Fibroblast of mammary gland (primary cell): ENCODE measurements around the gene DIP2A.

Experiments used
- DNase-seq: peaks from one replicate; pipeline ENCODE4 v3.0.0-alpha.2; 2010; ENCODE audit warnings: low read depth
- H3K4me3 ChIP-seq: 2 replicates; pipeline ENCODE4 v1.5.1; 2011; ENCODE audit warnings: low read depth, mild to moderate bottlenecking, low read length, moderate library complexity; ENCODE audit not compliant: control insufficient read depth
- TF ChIP-seq, protein P1 (sequence below): conservative IDR thresholded peaks from 2 replicates; pipeline ENCODE4 v1.5.1; 2011; ENCODE audit warnings: low read depth, low read length, inconsistent platforms; ENCODE audit not compliant: control insufficient read depth, insufficient read depth

DIP2A gene

DNA sequence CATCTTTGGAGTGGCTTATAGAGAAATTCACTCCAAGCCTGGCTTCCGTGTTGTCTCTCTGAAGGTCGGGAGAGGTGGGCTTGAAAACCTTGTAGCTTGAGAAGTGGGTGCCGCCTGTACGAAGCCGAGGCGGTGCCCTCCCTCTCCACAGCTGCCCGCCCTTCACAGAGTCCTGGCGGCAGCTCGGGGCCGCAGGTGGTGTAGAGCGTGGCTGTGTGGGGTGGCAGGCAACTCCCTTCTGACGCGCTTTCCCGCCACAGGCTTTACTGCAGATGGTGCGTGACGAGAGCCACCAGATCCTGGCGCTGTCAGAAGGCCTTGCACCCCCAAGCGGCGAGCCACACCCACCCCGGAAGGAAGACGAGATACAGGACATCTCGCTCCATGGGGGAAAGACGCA is 33.1 kb upstream of the DIP2A start:
- DNase-seq: no peak
- TF ChIP-seq, protein P1, sequence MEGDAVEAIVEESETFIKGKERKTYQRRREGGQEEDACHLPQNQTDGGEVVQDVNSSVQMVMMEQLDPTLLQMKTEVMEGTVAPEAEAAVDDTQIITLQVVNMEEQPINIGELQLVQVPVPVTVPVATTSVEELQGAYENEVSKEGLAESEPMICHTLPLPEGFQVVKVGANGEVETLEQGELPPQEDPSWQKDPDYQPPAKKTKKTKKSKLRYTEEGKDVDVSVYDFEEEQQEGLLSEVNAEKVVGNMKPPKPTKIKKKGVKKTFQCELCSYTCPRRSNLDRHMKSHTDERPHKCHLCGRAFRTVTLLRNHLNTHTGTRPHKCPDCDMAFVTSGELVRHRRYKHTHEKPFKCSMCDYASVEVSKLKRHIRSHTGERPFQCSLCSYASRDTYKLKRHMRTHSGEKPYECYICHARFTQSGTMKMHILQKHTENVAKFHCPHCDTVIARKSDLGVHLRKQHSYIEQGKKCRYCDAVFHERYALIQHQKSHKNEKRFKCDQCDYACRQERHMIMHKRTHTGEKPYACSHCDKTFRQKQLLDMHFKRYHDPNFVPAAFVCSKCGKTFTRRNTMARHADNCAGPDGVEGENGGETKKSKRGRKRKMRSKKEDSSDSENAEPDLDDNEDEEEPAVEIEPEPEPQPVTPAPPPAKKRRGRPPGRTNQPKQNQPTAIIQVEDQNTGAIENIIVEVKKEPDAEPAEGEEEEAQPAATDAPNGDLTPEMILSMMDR: no peak
- no peak overlapping the region for H3K4me3 ChIP-seq

GRCh38 chr21:46426313-46427046 is 32.2 kb upstream of the DIP2A start:
- DNase-seq: no peak
- H3K4me3 ChIP-seq: no peak overlapping the region
- TF ChIP-seq, protein P1: no peak

GRCh38 chr21:46427516-46427915 is 31.2 kb upstream of the DIP2A start:
- TF ChIP-seq, protein P1: no peak
- DNase-seq: no peak
- no peak overlapping the region for H3K4me3 ChIP-seq

- no peak for DNase-seq
- H3K4me3 ChIP-seq: no peak overlapping the region
- TF ChIP-seq, protein P1: no peak
Measured at GRCh38 chr21:46428286-46428685, 30.4 kb upstream of the DIP2A start.

DNA sequence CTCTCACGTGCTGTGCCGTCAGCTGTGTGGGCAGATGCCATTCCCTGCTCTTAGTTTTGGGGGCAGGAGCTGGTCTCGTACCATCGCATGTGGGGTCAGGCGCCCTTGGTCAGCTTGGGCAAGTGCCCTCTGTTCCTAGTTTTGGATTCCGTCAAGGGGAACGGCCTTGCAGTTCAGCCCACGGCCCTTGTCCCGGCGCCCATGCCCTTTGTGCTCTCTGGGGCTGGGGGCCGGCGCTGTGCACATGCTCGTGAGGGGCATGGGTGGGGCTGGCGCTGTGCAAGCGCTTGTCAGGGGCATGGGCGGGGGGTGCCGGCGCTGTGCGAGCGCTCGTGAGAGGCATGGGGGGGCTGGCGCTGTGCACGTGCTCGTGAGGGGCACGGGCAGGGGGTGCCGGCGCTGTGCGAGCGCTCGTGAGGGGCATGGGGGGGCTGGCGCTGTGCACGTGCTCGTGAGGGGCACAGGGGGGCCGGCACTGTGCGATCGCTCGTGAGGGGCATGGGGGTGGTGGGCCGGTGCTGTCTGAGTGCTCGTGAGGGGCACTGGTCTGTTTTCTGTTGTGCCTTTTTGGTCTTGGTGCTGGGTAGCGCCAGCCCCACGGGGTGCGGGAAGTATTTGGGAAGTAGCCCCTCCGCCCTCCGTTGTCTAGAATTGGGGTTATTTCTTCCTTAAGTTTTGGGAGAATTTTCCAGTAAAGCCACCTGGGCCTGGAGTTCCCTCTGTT is 29.5 kb upstream of the DIP2A start:
- TF ChIP-seq, protein P1: no peak
- H3K4me3 ChIP-seq: no peak overlapping the region
- DNase-seq: no peak

DNA sequence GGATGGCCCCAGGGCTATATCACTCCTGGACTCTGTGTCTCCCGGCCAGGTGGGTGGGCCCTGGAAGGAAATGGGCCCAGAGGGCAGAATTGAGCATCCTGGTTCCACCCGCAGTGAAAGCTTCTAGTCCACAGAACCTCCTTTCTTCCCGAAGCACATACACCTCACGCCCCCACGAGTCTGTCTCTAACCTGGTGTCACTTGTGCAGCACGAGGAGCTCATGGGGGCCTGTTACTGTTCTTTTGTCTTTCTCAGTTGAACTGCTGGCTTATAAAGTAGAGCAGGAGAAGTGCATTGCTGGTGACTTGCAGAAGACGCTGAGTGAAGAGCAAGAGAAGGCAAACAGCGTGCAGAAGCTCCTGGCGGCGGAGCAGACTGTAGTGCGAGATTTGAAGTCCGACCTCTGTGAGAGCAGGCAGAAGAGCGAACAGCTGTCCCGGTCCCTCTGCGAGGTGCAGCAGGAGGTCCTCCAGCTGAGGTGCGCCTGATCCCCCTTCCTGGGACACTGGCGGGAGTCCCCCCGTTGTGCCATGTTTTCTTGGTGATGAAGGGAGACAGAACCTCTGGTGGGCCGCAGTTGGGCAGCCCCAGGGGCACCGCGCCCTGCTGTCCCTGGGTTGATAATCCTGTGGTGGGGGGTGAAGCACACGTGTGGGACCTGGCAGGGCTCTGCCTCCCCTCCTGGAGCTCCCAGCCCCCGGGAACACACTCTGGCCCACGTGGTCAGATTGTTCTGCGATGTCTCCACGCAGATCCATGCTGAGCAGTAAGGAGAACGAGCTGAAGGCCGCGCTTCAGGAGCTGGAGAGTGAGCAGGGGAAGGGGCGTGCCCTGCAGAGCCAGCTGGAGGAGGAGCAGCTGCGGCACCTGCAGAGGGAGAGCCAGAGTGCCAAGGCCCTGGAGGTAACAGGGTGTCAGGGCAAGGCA is 28.7 kb upstream of the DIP2A start:
- TF ChIP-seq, protein P1: no peak
- DNase-seq: no peak
- H3K4me3 ChIP-seq: no peak overlapping the region
